GM10248 (cell line): ENCODE results near the gene WTIP.
"Not testable (repeated sequence)": the region's sequence is repeated elsewhere in the genome, so short reads cannot be mapped to it uniquely, and the experiment has no call there.

Experiments
- CTCF ChIA-PET: fragments of 300-600 bp; sonication (Branson Sonifier 250); formaldehyde crosslinking; extraction: SDS; loops from one replicate; lab custom pipeline; 2021; ENCODE audit warnings: antibody characterized with exemption; lab: Yijun Ruan, JAX
- POLR2A ChIA-PET: fragments of 350-650 bp; sonication (Branson Sonifier 250); formaldehyde crosslinking; extraction: SDS; loops from one replicate; lab custom pipeline; 2020; ENCODE audit warnings: antibody characterized with exemption; lab: Yijun Ruan, JAX
- DNase-seq: peaks from one replicate; pipeline ENCODE4 v3.0.0; 2012; ENCODE audit errors: extremely low spot score
- CTCF ChIP-seq: IDR thresholded peaks from 2 replicates; pipeline ENCODE4 v1.5.1; 2012; ENCODE audit warnings: mild to moderate bottlenecking, low read depth; ENCODE audit errors: extremely low read depth, missing control alignments, control extremely low read depth

Gene WTIP

GRCh38 chr19:34507414-34508067 lies 26.0 kb downstream of the WTIP start:
- no peak for DNase-seq
- CTCF ChIA-PET, result no interaction called here
- no peak for TF ChIP-seq CTCF
- POLR2A ChIA-PET, result no interaction called here

GRCh38 chr19:34508540-34508939 lies 27.0 kb downstream of the WTIP start:
- no peak for DNase-seq
- CTCF ChIA-PET, result no interaction called here
- no peak for TF ChIP-seq CTCF
- POLR2A ChIA-PET, result no interaction called here

- POLR2A ChIA-PET, CTCF ChIA-PET, DNase-seq: not testable (repeated sequence)
Observed at GRCh38 chr19:34510904-34511303, 29.3 kb downstream of the WTIP start.

- POLR2A ChIA-PET, result no interaction called here
- DNase-seq, result peak; percentile 4
- CTCF ChIA-PET, result interaction anchor here (0.8 kb wide), 1 partner anchor 12 kb away, joined by 3 read pairs; no protein-coding TSS in a partner anchor
Observed at GRCh38 chr19:34512254-34512822, 30.8 kb downstream of the WTIP start.

GRCh38 chr19:34513767-34514166 lies 32.2 kb downstream of the WTIP start:
- TF ChIP-seq CTCF, result no peak
- CTCF ChIA-PET, result no interaction called here
- no peak for DNase-seq
- POLR2A ChIA-PET, result no interaction called here

More at GRCh38 chr19:34512254-34512822, 30.8 kb downstream of the WTIP start:
- TF ChIP-seq CTCF, result no peak

- DNase-seq, result no peak
- ChIA-PET CTCF (no interaction called here), POLR2A (no interaction called here)
- no peak for TF ChIP-seq CTCF
Observed at GRCh38 chr19:34519602-34520001, 38.0 kb downstream of the WTIP start.

- no peak for TF ChIP-seq CTCF
- no peak for DNase-seq
- ChIA-PET POLR2A (no interaction called here), CTCF (no interaction called here)
Observed at GRCh38 chr19:34523408-34523807, 41.9 kb downstream of the WTIP start.
